ENCODE data around the gene JAZF1.

JAZF1 gene

GRCh38 chr7:28069807-28070206, 110.8 kb downstream of the JAZF1 start:
- no peak for DNase-seq

GRCh38 chr7:28069388-28069787, 111.2 kb downstream of the JAZF1 start:
- DNase-seq, result no peak

- DNase-seq, result no peak
These were observed 111.8 kb downstream of the JAZF1 start for GRCh38 chr7:28068811-28069216.

DNA sequence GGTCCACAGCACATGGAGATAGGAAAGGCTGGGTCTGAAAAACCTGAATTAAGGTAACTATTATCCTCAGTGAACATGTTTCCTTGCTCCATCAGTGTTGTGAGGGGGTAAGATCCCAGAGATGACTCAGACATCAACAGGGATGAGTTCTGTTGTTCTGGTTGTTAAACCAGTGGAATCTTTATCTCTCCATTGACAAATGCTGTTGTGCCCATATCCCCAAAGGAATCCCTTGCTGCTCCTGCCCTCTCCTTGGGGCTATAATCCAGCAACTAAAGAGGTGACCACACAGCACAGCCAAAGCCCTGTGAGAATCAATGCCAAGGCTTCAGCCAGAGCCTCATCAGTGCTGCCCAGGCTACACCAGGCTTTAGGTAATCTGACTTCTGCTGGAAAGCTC, 113.4 kb downstream of the JAZF1 start:
- no peak for DNase-seq

- no peak for DNase-seq
These were observed 114.8 kb downstream of the JAZF1 start for GRCh38 chr7:28065721-28066285.

GRCh38 chr7:28065308-28065707, 115.3 kb downstream of the JAZF1 start:
- DNase-seq, result no peak

DNA sequence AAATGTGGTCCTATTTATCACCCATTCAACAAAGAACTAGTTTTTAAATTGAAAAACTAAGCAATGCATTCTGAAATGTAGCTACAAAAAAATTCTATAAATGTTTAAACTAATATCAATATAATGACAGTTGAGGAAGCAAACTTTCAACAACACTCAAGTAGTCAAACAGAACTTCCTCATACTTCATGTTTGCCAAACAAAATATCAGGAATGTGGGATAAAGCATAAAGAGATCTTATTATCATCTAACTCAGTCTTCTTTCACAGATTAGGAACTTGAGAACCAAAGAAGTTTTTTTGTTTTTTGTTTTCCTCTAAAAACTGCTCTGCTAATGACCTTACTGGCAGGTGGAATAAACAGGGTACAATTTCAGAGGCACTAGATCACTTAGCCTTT, 116.2 kb downstream of the JAZF1 start:
- DNase-seq, result no peak

DNA sequence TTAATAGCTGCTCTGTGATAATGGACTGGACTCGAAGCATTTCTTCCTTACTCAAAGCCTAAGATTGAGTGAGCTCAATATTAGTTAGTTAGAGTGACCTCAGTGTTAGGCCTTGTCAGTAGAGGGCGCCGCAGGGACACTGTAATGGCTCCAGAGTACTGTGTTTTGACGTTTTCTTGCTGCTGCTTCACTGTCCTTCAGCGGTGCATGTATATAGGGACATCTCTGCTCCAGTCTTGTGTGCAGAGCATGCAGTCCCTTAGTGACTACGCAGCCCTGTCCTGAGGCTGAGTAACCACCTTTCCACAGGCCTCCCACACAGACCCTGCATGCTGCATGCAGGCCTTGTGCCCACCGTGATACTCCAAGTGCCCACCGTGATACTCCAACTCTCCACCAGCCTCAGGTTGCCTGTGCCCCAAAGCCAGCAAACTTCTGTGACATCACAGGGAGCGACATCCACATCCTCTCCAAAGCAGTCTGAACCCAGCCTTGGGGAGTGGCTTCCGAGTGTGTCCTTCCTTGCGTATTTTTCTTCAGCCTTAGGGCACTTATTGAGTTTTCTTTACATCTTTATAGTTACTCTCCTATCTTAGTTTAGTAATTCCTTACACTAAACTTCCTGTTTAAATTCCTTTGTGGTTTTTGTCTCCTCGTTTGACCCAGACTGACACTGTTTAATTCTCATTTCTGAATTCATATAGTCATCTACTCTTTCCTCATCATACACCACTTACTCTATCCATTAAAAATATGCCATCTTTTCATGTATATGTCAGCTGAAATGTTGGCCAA, 118.2 kb downstream of the JAZF1 start:
- peak; percentile 57 to 74 for DNase-seq

DNA sequence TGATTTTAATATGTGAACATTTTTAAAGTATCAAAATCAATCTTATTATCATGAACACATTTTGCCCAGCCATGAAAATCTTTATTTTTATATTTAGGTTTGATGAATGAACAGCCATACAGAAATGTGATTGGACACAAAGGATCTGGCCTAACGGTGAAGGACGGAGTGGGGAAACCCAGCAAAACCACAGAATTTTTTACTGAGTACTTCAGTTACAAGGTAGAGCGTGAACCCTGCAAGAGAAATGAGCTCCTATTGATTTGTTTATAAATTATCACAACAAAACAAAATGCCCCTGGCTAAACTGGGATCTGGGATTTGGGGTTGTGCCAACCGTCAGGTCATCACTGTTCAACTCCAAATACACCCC, 118.8 kb downstream of the JAZF1 start:
- DNase-seq, result no peak

DNA sequence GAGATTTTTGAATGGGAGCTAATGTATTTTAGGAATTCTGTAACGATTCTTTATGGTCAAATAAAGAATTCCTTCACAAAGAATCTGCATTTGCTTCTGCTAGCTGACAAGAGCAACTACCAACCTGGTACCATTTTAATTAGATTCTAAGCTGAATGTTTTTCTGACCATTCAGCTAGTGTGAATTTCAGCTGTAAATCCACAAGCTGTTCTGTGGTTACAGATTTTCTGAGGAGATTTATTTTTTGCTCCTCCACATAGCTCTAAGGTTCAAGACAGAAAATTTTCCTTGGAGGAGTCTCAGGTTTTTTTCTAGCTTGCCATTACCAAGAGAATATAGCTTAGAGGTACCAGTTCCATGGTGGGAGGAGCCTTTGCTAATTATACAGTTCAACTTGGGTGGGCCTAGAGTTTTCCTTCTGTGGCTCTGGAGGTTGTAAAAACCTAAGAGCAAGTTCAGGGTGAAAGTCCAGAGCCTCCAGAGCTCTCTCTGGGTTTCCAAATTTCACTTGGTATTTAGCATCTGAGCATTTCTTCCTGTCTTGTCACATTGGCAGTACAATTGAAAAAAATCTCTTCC, 120.1 kb downstream of the JAZF1 start:
- DNase-seq, result no peak

- no peak for DNase-seq
These were observed 125.4 kb downstream of the JAZF1 start for GRCh38 chr7:28055161-28055544.

GRCh38 chr7:28054531-28055160, 125.9 kb downstream of the JAZF1 start:
- no peak for DNase-seq

- no peak for DNase-seq
These were observed 127.7 kb downstream of the JAZF1 start for GRCh38 chr7:28052933-28053332.

GRCh38 chr7:28048694-28049093, 131.9 kb downstream of the JAZF1 start:
- DNase-seq, result no peak

- DNase-seq, result no peak
These were observed 134.6 kb downstream of the JAZF1 start for GRCh38 chr7:28046035-28046434.

DNA sequence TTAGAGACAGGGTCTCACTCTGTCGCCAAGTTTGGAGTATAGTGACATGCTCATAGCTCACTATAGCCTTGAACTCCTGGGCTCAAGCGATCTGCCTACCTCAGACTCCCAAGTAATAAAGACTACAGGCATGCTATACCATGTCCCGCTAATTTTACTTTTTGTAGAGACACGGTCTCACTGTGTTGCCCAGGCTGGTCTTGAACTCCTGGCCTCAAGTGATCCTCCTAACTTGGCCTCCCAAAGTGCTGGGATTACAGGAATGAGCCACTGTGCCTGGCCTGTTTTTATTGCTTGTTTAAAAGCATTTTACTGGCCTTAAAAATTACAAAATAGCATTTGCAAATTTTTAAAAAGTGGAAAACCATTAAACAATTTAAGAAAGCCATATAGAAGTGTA, 135.0 kb downstream of the JAZF1 start:
- no peak for DNase-seq

- DNase-seq, result no peak
These were observed 135.8 kb downstream of the JAZF1 start for GRCh38 chr7:28044825-28045224.

DNA sequence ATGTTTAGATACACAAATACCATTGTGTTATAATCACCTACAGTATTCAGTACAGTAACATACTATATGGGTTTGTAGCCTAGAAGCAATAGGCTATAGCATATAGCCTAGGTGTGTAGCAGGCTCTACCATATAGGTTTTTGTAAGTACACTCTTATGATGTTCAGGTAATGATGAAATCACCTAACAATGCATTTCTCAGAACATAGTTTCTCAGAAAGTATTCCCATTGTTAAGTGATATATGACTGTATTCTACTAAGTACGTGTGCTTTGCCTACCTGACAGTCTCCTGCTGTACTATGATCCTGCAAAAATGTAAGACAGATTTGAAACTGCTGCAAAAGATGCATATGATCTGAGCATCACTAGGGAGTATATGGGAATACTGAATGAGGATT, 137.9 kb downstream of the JAZF1 start:
- no peak for DNase-seq

DNA sequence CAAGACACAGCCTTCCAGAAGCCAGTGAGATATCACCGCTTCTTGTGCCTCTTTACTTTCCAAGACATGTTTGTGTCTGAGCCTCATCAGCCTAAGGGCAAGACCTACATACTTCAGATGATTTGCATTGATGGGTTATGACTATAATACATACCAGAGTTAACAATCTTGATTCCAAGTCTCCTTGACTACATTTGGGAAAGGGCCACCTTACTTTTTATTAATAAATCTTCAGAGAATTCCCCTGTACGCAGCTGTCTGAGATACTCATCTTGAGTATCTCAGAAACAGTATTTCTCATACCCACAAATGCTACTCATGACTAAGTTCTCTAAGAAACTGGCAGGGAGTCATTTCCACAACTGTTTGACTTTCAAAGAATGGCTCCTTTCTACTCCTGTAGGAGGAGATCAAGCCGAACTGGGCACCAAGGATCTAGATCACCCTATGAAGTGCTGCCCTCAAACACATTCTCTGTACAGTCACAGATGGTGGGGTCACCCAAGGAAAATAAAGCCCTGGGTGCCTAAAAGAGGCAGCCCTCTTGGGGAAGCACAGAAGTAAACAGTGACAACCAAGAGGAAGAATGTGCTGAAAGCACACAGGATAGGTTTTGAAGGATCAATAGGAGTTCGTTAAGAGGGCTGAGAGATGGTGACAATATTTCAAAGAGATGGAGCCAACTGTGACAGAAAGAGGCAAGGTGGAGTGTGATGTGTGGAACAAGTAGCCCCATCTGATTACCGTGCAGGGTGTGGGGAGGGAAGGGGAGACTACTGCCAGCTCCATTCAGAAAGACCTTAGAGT, 138.9 kb downstream of the JAZF1 start:
- DNase-seq, result no peak

- DNase-seq, result no peak
These were observed 142.3 kb downstream of the JAZF1 start for GRCh38 chr7:28038175-28038797.

- DNase-seq, result peak in 1 of 2 donors; percentile 12
These were observed 143.2 kb downstream of the JAZF1 start for GRCh38 chr7:28037220-28038010.

GRCh38 chr7:28036696-28037095, 143.9 kb downstream of the JAZF1 start:
- DNase-seq, result no peak
